Prostate gland (tissue), 2 donors: ENCODE measurements around the gene EPHB6.

Experiments
- POLR2A ChIP-seq: fragments of 450-650 bp; IDR thresholded peaks from one replicate; pipeline ENCODE4 v1.6.1; 2016; ENCODE audit warnings: antibody characterized with exemption, mild to moderate bottlenecking
- POLR2AphosphoS5 ChIP-seq: sonication (generic); formaldehyde crosslinking; IDR thresholded peaks from one replicate; pipeline ENCODE4 v1.6.1; 2017; ENCODE audit warnings: antibody characterized with exemption
- TF ChIP-seq, protein P1 (sequence below), 4 experiments: fragments of 200-600 bp in 2 of 4; fragments of 450-650 bp in 2 of 4; sonication (generic) in 2 of 4; IDR thresholded peaks; 1 replicate in 3 of 4; 2 replicates in 1 of 4; pipeline ENCODE4 v1.5.1; 2016 to 2019; ENCODE audit warnings: antibody characterized with exemption in 4 of 4, mild to moderate bottlenecking in 2 of 4, moderate library complexity in 2 of 4

GRCh38 chr7:142891490-142892082 is 36.7 kb downstream of the EPHB6 start:
- TF ChIP-seq, protein P1, sequence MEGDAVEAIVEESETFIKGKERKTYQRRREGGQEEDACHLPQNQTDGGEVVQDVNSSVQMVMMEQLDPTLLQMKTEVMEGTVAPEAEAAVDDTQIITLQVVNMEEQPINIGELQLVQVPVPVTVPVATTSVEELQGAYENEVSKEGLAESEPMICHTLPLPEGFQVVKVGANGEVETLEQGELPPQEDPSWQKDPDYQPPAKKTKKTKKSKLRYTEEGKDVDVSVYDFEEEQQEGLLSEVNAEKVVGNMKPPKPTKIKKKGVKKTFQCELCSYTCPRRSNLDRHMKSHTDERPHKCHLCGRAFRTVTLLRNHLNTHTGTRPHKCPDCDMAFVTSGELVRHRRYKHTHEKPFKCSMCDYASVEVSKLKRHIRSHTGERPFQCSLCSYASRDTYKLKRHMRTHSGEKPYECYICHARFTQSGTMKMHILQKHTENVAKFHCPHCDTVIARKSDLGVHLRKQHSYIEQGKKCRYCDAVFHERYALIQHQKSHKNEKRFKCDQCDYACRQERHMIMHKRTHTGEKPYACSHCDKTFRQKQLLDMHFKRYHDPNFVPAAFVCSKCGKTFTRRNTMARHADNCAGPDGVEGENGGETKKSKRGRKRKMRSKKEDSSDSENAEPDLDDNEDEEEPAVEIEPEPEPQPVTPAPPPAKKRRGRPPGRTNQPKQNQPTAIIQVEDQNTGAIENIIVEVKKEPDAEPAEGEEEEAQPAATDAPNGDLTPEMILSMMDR (IDR thresholded peaks at IDR 0.05), result no peak
- no peak for TF ChIP-seq POLR2A
- TF ChIP-seq POLR2AphosphoS5, result no peak
